ENCODE results near the gene ERO1B.
"Not testable (repeated sequence)": the region's sequence is repeated elsewhere in the genome, so short reads cannot be mapped to it uniquely, and the experiment has no call there.

ERO1B gene

GRCh38 chr1:236281654-236282424, at the start of gene ERO1B:
Gene ERO1B (minus strand): TSS chr1:236281958. CDS start chr1:236281783, 175 bp downstream.
- peak; percentile 97 to 98 for DNase-seq

- not testable (repeated sequence) for DNase-seq
These were observed 49.7 kb upstream of the ERO1B start for GRCh38 chr1:236331412-236331811.

GRCh38 chr1:236326432-236326831, 44.7 kb upstream of the ERO1B start:
- DNase-seq = no peak

GRCh38 chr1:236325567-236325966, 43.8 kb upstream of the ERO1B start:
- no peak for DNase-seq

- no peak for DNase-seq
These were observed 42.2 kb upstream of the ERO1B start for GRCh38 chr1:236323819-236324411.

GRCh38 chr1:236322566-236323409, 41.0 kb upstream of the ERO1B start:
- DNase-seq = no peak

GRCh38 chr1:236321101-236321500, 39.3 kb upstream of the ERO1B start:
- no peak for DNase-seq

- DNase-seq = no peak
These were observed 38.9 kb upstream of the ERO1B start for GRCh38 chr1:236320671-236321070.

- no peak for DNase-seq
These were observed 38.5 kb upstream of the ERO1B start for GRCh38 chr1:236320214-236320613.

GRCh38 chr1:236316437-236316836, 34.7 kb upstream of the ERO1B start:
- DNase-seq = no peak

GRCh38 chr1:236315518-236315917, 33.8 kb upstream of the ERO1B start:
- no peak for DNase-seq

- DNase-seq = no peak
These were observed 33.3 kb upstream of the ERO1B start for GRCh38 chr1:236315092-236315491.

GRCh38 chr1:236314050-236314449, 32.3 kb upstream of the ERO1B start:
- DNase-seq = not testable (repeated sequence)

- DNase-seq = no peak
These were observed 31.7 kb upstream of the ERO1B start for GRCh38 chr1:236313427-236313826.

GRCh38 chr1:236311040-236311439, 29.3 kb upstream of the ERO1B start:
- DNase-seq = no peak

- DNase-seq = no peak
These were observed 27.1 kb upstream of the ERO1B start for GRCh38 chr1:236308827-236309226.

- no peak for DNase-seq
These were observed 25.7 kb upstream of the ERO1B start for GRCh38 chr1:236307435-236307834.

- no peak for DNase-seq
These were observed 22.9 kb upstream of the ERO1B start for GRCh38 chr1:236304682-236305081.

GRCh38 chr1:236303675-236304074, 21.9 kb upstream of the ERO1B start:
- no peak for DNase-seq

- DNase-seq = no peak
These were observed 21.2 kb upstream of the ERO1B start for GRCh38 chr1:236302941-236303340.

- no peak for DNase-seq
These were observed 20.2 kb upstream of the ERO1B start for GRCh38 chr1:236301958-236302335.

- DNase-seq = no peak
These were observed 19.6 kb upstream of the ERO1B start for GRCh38 chr1:236301080-236301957.

- DNase-seq = no peak
These were observed 15.4 kb upstream of the ERO1B start for GRCh38 chr1:236297161-236297560.

All from CD4-positive, alpha-beta T cell treated with Interleukin-1 beta for 1 hour (primary cell).